NCI-H748 (cell line): ENCODE results near the gene ZNF598.
"Not testable (repeated sequence)": the region's sequence is repeated elsewhere in the genome, so short reads cannot be mapped to it uniquely, and the experiment has no call there.

Source experiments
- DNase-seq: peaks from one replicate; lab custom pipeline; 2025; ENCODE audit not compliant: unreplicated experiment; lab: John Stamatoyannopoulos, UW

ZNF598 gene

DNA sequence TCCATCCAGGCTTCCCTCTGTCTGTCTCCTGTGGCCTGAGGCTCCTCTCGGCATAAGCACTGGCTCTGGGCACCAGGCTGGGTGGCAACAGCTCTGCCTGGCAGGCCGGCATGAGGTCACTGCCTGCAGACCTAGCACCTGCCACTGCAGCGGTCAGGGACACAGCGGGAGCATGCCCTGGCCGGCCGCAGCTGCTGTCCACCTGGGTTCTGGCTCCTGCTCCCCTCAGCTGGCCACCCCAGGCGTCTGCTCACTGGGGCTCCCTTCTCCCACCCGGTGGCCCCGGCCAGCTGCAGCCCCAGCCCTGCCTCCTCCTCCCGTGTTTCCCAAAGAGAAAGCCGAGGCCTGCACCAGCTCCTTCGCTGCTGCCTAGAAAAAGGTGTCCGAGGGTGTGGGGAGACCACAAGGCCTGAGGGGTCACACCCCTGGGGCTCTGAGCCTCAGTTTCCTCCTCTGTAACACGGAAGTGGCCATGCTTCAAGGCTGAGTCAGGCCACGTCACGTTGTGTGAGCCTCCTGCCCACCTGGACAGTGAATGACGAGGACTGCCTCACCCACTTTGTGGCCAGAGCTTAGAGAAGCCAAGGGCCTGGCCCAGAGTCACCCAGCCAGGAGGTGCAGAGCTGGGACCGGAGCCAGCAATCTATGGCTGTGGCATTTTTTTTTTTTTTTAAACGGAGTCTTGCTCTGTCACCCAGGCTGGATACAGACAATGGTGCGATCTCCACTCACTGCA is 31.3 kb upstream of the ZNF598 start:
- DNase-seq: no peak

DNA sequence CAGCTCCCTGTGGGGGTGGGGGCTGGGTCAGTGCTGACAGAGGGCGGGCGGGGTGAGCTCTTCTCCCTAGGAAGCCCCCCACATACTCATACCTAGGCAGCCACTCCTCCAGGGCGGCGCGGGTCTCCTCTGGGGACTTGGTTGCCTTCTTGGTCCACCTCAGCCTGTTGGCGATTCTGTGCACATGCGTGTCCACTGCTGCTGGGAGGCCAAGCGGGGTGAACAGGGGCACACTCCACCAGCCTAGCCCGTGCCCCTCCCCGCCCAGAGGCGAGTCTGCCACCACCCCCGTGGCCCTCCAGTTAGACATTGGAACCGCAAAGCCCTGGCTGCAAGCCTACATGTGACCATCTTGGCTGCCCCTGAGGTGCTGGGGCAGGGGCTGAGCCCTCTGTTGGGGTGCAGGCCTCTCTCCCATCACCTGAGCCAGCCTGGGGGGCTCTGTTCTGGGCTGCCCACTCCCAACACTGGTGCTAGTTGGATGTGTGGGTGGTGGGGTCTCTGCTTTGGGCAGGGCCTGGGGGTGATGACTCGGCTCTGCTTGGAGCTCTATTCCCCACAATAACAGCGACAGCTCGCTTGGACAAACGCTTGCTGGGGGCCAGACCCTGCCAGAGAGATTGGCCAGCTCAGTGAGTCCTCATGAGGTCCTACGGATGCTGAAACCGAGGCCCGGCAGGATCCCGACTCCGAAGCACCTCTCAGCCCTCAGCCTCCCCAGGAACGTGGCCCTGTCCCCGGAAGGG is 30.6 kb upstream of the ZNF598 start:
- no peak for DNase-seq

DNA sequence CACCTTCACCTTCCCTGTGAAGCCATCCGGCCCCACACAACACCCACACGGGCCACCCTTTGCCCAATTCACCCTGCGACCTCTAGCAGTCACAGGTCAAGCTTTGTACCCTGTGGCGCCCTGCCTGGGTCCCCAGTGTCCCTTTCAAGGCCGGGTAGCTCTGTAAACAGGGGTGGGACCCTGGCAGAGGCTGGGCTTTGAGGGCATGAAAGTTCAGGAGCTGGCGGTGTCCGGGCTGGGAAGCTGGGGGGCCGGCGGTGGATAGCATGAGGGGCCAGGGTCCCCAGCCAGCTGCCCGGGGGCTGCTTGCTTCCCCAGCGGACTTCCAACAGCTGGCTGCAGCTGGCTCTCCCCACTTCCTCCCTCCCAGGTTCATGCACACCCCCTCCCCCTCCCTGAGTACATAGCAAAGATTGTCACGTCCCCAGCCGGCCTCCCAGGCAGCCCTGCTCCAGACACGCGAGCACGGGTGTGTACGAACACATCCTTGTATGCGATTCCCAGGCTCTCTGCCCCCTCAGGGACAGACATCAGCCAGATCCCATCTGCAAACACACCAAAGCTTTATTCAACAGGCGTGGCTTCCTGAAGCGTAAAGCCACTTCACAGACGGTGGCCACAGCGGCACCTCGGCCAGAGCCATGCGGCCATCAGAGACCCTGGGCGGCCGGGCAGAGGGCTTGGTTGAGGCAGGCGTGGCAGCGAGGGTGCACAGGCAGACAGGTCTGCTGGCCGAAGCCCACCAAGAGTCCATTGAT is 29.8 kb upstream of the ZNF598 start:
- DNase-seq: peak; percentile 17

DNA sequence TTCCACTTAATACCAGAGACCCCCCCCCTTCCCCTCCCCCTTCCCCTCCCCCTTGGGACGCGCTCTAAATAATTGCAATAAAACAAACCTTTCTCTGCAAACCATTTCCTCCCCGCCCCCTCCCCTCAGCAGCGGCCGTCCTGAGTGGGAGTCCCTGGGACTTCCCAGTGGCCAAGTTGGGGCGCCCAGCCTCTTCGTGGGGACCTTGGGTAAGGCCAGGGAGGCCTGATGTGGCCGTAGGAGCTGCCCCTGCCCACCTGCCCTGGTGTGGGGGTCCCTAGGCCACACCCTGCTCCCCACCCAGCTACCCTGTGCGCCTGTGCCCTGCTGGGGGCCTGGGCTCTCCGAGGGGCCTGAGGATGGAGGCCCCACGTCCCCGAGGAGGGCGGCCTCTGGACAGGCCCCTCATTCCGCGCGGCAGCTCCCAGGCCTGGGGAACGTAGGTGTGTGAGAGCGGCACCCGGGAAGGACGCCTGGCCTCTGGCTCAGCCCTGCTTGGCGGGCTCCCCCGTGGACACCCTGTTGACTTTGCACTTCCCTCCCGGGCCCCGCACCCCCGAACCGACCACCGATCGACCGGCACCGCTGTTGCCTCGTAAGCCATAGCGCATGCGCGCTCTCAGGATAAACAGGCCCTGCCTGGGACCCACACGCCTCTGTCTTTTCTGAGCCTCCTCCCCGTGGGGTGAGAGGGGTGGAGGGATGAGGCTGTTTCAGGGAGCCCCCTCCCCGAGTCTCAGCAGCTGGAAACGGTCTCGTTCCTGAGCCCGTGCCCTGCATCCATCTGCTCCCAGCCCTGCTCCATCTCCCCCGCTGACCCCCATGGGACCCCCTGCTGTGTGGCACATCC is 29.0 kb upstream of the ZNF598 start:
- no peak for DNase-seq

DNA sequence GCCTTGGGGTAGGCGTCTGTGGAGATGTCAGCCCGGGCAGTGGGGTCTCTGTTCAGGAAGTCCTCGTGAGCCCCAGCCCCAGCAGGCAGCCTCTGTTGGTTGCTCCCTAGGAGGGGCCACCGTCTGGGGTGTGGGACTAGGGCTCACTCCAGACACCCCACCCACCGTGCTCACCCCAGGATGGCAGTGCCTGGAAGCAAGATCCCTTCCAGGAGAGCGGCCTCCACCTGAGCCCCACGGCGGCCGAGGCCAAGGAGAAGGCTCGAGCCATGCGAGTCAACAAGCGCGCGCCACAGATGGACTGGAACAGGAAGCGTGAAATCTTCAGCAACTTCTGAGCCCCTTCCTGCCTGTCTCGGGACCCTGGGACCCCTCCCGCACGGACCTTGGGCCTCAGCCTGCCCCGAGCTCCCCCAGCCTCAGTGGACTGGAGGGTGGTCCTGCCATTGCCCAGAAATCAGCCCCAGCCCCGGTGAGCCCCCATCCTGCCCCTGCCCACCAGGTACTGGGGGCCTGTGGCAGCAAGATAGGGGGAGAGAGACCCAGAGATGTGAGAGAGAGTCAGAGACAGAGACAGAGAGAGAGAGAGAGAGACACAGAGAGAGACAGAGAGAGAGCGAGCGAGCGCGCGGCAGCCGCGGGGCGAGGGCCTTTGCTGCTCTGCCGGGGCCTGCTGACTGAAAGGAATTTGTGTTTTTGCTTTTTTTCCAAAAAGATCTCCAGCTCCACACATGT is 28.2 kb upstream of the ZNF598 start:
- DNase-seq: no peak

DNA sequence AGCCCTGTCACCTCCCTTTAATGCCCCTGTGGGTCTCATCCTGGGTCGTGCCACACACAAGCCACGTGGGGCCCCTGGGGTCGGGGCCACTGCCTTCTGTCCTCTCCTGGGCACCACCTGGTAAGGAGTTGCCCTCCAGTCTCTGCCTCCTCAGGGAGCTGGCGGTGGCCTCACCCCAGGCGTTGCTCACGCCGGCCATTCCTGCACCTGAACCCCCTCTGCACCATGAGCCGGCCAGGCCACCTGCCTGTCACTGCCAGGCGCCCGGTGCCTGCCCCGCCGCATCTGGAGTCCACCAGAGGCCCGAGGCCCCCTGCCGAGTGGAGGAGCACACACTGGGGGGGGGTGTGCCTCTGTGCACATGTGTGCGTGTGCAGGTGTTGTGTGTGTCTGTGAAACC is 27.5 kb upstream of the ZNF598 start:
- no peak for DNase-seq

DNA sequence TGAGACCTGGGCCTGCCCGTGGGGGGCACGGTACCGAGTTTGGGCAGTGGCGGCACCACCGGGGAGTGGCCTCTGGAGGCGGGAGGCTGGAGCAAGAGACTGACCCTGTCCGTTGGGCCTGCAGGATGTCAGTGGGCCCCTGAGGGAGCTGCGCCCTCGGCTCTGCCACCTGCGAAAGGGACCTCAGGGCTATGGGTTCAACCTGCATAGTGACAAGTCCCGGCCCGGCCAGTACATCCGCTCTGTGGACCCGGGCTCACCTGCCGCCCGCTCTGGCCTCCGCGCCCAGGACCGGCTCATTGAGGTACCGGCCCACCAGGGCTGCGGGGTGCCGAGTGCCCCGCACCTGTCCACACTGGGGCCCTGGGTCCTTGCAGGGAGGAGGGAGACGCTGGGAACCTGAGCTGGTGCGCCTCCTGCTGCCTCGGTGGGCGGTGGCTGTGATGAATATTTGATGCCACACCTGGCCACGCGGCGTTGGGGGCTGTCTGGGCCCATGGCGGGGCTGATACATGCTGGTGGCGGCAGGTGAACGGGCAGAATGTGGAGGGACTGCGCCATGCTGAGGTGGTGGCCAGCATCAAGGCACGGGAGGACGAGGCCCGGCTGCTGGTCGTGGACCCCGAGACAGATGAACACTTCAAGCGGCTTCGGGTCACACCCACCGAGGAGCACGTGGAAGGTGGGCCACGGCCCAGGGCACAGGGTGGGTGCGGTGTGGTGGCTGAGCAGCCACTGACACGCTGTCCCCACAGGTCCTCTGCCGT is 26.8 kb upstream of the ZNF598 start:
- no peak for DNase-seq

DNA sequence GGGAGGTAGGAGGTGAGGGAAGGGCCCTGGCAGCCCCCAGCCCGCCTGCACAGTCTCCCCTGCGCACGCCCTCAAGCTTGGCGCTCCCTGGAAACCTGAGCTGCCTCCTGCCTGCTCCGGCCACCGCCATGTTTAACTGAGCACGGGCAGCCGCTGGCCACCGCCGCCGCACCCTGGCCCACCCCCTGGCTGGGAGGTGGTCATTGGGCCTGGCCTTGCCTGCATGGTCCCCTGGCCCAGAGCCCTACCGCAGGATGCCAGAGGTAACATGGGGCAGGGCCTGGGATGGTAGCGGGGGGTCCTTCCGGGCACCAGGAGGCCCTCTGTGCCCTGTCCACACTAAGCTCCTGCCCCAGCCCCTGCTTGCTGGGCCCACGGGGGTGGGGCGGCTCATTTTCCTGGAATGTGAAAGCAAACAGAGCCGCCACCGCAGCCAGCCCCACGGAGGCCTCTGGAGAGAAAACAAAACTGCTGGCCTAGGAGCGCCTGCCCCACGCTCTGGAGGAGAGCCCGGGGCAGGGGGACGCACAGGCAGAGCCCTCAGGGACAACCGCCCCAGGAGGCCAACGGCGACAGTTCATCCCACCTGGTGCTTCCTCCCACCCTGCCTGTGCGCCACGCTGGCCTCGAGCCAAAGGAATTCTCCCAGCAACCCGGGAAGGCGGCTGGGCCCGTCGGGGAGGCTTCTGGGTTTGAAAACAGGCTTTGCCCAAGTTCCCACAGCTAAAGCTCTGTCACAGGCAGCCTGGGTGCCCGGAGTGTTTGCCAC is 26.0 kb upstream of the ZNF598 start:
- DNase-seq: peak; percentile 5

DNA sequence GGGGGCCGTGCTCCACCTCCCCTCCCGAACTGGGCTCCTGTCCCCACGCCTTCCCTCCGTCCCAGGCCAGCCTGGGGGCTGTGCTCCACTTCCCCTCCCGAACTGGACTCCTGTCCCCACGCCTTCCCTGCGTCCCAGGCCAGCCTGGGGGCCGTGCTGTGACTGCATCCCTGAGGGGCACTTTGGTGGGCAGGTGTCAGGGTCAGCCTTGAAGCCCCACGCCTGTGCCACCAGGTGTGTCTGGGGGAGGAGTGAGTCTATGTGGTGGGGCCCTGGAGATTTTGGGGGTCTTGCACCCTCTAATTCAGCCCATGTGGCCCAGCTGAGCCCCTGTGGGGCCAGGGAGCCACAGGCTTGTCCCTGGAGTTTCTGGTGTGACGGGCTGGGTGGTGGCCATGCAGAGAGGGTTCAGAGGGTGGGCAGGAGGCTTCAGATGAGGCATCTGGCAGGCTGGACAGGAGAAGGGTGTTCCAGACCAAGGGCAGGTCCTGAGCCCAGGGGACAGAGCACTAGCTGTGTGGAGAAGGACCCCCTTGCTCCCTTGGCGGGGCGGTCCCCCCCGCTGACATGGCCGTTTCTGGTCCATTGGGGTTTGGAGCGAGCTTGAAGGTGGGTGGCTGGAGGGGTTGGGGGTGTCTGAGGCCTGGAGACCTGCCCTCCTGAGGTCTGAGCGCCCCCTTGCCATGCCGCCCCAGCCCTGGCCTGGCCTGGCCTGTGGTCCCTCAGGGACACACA is 25.2 kb upstream of the ZNF598 start:
- no peak for DNase-seq

DNA sequence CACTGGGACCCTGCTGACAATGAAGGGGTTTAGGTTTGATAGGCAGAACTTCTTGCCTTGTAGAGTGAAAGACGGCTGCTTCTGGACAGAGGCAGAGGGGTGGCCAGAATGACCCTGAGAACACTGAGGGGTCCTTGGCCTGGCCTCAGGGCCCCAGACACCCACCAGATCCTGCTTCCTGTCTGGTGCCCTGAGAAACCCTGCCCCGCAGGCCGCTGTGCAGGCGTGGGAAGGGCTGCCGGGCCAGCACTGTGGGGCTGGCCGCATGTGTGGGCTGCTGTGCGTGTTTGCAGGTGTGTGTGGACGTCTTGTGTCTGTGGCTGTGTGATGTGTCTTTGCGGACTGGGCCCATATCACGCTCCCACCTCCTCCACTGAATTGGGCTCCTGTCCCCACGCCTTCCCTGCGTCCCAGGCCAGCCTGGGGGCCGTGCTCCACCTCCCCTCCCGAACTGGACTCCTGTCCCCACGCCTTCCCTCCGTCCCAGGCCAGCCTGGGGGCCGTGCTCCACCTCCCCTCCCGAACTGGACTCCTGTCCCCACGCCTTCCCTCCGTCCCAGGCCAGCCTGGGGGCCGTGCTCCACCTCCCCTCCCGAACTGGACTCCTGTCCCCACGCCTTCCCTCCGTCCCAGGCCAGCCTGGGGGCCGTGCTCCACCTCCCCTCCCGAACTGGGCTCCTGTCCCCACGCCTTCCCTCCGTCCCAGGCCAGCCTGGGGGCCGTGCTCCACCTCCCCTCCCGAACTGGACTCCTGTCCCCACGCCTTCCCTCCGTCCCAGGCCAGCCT is 24.5 kb upstream of the ZNF598 start:
- DNase-seq: not testable (repeated sequence)

DNA sequence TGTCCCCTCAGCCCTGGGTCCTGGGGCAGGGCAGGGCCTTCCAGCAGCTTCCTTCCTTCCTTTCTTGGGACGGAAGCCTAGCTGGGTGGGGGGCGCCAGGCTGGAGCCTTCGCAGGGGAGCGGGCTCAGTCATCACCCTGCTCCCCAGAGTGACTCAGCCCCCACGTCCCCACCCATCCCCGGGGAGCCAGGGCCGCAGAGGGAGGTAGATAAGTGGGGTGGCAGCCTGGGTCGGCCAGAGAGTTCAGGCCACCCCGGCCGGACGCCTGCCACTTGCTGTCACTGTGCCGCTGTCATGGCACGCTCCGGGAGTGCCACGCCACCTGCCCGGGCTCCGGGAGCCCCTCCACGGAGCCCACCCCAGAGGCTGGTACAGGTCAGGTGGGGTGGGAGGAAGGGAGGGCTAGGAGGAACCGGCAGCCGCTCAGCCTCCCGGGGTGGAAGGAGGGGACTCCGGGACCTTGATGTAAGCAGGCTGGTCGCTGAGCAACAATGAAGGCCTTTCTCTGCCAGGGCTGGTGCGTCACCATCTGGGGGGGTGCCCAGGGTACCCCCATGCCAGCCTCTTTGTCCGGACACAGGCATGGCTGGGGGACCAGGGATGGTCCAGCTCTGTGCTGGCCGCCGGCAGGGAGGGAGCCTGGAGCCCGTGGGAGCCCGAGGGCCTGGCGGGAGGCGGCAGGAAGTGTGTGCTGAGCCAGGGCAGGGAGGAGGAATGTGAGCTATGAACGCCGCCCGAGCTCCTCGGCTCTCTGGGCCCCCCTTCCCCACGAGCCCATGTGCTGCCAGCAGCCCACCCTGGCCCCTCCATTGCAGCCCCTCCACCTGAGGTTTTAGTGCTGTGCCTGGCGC is 23.7 kb upstream of the ZNF598 start:
- no peak for DNase-seq

DNA sequence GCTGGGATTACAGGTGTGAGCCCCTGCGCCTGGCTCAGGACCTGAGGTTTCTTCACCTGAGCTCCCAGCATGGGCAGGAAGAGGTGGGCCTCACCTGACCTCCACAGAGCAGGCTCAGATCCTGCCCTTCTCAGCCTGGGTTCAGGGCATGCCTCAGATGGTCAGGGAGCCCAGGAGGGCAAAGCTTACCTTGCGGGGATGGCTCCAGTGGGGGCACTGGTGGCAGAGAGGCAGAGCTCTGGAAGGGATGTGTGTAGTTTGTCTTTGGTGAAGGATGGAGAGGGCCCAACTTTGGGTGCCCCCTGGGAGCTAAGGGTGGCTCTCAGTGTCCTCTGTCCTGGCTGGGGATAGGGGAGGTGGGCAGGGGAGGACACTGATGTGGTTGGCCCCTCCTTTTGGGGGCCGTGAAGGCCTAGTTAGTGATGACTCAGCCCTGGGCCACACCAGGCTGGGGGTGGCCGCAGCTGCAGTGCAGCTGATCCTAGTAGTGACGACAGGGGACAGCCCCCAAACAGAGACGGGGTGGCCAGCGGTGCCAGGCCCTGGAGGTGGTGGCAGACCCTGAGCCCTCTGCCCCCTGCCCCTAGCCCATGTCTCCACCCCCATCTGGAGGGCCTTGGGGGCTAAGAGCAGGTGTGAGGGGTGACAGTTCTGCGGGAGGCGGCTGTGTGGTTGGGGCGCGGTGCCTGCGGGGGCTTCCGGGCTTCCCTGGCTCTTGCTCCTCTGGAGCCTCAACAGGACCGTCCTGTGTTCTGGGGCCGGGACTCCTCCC is 22.9 kb upstream of the ZNF598 start:
- DNase-seq: no peak

DNA sequence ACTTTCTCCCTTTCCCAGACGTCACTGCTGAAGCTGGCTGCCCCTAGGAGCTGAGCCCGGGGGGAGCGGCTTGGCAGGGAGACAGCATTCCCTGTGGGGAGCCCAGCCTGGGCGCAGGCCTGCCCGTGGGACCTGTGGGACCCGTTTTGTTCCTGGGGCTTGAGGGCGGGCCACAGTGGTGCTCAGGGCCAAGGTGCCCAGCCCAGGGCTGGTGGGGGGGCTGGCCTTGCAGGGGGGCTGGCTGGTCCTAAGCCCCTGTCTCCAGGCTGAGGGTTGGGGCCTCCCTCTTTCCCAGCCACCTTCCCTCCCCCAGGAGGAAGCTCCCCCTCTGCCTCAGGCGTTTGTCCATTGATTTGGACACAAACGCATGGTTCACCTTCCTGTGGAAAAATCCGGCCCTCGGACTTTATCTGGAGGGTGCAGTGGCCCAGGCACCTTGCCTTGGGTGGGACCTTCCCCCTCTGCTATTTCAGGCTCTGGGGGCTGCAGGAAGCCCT is 21.5 kb upstream of the ZNF598 start:
- no peak for DNase-seq

DNA sequence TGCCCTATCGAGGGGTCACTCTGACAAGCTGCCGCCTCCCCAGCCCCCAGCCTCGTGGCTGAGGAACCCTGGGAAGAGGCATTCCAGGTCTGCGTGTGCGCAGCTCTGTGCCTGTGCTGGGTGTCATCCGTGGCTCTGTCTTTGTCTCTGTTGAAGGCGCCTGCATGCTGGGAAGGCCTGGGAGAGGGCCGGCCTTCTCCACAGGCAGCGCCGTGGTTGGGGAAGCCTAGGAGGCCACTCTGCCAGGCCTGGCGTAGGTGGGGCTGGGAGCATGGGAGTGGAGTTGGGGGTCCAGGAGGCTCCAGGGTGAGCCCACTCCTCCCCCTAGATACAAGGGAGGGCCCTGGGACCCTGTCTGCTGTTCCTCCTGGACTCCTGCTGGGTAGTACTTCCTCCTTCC is 20.4 kb upstream of the ZNF598 start:
- DNase-seq: no peak

DNA sequence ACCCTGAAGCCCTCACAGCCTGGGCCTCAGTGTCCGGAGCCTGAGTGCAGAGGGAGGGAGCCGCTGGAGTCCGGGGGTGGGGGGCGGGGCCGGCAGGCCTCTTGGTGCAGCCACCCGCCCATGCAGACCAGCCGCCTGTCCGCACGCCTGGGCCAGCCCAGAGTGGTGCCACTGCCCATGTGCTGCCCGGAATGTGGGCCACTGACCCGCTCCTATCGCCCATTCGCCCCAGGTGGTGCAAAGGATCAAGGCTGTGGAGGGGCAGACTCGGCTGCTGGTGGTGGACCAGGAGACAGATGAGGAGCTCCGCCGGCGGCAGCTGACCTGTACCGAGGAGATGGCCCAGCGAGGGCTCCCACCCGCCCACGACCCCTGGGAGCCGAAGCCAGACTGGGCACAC is 19.7 kb upstream of the ZNF598 start:
- DNase-seq: no peak
